HG03280 (cell line): ENCODE results near the gene RTTN.
"Not testable (repeated sequence)": the region's sequence is repeated elsewhere in the genome, so short reads cannot be mapped to it uniquely, and the experiment has no call there.

Experiments used
- ATAC-seq: cut with Tn5 transposase; IDR thresholded peaks from one replicate; pipeline ENCODE4 v1.9.1; 2021; ENCODE audit warnings: mild to moderate bottlenecking, moderate library complexity; ENCODE audit not compliant: unreplicated experiment

Gene RTTN

DNA sequence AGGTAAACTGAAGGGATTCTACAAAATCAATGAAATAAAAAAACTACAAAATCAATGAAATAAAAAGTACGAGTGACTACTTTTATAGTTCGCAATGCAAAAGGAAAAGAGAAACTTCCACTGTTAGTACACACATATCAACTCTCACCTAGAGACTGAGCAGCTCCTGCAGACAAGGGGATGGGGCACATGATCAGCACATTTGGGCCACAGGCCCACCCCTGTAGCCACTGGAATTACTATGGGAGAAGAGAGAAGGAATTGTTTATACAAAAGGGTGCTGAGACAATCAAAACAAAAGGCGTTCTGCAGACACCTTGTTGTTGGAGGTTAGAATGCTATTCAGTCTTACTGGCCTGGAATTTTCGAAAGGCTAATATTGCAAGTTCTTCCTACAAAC lies 223.1 kb downstream of the RTTN start:
- ATAC-seq: no peak

DNA sequence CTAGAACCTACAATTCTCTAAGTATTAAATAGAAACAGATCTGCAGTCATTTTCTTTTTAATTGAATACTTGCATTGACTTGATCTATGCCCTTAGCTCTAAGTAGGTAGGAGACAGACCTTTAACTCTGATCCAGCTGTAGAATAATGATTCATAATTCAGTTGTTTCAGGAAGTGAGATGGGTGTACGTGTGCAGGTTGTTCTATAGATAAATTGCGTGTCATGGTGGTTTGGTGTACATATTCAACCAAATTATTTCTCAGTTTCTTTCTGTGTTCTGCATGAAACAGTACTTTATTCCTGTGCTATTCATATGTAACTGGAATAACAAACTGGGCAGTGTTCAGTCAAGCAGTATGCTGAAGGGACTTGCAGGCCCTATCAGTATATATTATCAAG lies 223.5 kb downstream of the RTTN start:
- ATAC-seq: no peak

DNA sequence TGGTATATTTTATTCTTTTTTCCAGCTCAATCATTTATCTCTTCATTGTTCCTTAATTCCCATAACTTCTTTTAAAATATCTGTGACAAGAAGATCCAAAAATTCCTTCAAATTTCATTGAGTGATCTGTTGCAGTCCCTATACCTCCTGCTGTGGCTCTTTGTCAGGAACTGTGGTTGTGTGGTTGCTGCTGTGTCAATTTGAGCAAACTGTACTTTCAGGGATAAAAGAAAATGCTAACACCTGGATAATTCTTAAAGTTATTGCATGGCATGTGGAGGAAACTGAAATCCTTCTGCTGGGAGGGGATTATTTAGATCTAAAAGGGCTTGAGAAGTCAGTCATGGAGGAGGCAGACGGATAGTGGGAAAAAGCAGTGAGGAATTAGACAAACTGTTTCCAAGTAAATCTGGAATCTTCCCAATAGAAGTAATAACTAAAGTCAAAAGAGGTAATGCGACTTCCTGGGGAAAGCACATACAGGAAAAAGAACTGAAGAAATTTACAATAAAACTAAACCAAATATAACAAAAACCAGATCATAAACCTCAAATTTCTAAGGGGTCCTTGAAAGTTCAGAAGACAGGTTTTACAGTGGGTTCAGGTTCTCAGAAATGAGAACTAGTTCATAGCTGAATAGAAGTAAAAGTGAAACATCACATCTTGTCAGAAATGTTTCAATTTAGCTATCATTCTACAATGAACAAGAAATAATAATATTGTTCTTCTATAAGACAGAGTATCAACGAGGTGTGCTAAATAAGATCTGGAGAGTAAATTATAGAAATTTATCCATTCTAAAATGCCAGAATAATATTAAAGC lies 224.3 kb downstream of the RTTN start:
- no peak for ATAC-seq

DNA sequence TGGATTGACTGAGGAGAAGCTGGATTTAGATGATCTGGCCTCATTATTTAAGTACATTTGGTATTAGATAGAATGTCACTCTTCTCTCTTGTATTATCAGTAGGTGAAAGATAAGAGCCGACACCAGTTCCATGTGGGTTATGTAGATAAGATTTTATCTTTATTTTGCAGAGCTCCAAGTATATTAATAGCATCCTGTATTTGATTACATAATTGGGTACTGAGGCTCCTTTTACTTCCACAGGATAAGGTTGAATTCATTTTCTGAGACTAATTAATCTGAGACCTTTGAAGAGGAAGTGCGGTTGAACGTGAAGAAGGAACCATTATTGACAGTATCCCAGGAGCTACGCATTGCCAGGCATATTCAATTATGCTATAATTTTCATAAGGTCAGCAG lies 225.0 kb downstream of the RTTN start:
- no peak for ATAC-seq

DNA sequence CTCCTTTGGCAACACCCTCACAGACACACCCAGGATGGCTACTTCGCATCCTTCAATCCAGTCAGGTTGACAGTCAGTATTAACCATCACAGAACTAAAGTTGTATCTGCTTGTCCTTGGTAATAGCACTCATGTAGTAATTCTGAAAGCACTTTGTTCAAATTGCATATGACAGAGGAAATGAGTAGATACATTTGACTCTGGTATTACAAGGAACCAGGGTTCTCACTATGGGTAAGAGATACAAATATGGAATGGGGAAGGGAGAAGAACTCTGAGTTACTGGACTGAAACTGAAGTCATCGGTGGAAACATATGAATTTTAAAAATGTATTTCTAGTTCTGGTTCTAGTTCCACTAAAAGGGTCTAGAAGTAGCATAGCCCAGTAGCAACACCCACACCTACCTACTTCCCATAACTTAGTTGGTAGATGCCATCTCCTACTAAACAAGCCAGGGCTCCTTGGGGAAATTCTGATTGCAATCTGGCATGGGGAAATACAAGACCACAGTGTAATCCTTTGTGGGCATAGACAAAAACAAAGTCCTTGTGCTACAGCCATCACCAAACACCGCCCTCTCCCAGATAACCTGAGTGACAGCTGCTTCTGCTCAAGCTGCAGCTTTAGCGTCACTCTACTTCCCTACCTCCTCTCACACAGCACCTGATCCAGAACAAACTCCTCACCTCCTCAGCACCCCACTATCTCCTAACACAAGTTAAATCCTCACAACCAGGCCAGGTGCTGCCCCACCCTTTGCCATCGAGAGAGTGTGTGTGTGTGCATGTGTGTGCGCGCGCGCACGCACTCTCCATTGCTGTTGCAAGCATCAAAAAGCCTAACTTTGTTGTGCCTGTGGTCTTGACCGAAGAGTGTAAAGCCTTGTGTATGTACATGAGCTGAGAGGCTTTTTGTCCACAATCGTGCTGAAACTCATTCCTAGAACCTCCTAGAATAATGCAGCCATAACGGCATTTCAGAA lies 226.5 kb downstream of the RTTN start:
- ATAC-seq: peak; percentile 59

DNA sequence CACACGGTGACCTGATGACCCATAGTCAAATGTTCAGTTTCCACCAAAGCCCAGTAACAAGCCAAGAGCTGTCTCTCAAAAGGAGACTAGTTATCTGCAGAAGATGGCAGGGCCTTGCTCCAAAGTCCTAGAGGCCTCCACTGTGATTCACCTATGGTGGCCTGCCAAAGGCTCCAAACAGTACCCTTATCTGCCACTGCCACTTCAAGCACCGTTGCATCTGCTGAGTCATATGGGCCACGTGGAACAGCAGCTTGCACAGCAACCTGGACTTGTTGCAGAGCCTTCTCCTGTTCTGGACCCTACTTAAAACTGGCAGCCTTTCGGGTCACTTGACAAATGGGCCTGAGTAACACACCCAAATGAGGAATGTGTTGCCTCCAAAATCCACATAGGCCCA lies 230.2 kb downstream of the RTTN start:
- not testable (repeated sequence) for ATAC-seq

DNA sequence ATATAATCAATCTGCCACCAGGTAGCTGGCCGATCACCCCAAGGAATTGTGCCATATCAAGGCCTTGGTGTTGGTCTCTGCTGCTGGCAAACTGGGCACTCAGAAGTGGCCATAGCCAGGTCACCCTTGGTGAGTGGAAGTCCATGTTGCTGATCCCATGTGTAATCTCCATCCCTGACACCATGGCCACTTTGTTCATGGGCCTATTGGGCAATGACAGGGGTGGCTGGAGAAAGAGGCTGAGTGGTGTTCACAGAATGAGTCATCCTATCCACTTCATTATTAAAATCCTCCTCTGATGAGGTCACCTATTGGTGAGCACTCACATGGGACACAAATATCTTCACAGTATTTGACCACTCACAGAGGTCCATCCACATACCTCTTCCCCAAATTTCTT lies 231.1 kb downstream of the RTTN start:
- ATAC-seq: no peak

DNA sequence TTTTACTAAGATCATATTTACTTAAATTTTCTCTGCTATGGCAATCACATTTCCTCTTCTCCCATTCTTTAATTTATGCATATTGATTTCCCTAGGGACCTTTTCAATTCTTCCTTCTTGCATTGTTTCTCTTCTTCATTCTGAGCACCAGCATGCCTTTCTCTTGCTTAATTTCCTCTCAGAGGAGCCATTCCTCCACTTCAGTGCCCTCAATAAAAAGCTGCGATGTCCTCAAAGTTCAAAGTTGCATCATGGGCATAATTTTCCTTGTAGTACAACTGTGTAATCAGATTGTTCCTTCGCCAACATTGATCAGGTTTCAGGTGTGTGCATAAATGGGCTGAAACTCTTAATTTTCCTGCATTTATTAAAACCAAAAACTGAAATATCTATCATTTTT lies 236.0 kb downstream of the RTTN start:
- ATAC-seq: no peak

DNA sequence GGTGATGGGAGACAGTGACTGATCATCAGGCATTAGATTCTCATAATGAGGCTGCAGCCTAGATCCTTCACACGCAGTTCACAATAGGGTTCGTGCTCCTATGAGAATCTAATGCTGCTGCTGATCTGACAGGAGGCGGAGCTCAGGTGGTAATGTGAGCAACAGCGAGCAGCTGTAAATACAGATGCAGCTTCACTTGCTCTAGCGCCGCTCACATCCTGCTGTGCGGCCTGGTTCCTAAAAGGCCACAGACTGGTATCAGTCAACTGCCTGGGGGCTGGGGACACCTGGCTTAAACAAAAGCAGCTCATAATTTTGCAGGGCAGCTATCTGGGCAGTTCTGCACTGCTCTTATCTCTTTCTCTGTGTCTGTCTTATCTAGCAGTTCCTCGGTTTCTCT lies 237.4 kb downstream of the RTTN start:
- no peak for ATAC-seq

DNA sequence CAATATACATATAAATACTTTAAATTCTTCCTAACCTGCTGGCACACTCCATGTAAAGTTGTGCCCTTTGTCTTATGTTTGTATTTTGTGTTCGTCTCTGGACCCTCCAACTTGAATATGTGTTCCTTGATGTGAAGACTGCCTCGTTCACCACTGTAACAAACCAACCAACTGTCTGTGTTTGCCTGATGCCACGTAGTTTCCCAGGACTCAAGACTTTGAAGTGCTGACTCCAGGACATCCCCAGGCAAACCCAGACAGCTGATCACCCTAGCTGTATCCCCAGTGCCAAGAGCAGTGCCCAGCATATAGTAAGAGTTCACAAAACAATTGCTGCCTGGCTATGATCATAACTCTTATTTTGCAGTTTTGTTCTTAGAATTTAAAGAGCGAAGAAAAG lies 242.3 kb downstream of the RTTN start:
- ATAC-seq: no peak

DNA sequence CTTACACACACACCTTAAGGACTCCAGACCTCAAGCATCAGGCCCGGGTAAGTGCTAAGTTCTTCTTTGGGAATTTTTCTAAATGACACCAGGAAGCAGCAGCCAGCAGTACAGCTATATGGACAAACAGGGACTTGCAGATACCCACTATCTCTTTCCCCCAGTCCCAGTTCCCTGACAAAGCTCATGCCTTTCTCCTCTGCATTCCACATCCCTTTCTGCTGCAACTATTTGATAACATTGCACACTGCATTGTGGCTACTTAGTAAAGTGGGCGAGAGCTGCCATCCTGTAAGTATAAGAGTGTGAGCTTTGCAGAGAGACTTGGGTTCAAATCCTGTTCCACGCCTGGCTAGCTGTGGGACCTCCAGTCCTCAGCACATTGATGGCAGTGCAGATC lies 243.8 kb downstream of the RTTN start:
- ATAC-seq: no peak

DNA sequence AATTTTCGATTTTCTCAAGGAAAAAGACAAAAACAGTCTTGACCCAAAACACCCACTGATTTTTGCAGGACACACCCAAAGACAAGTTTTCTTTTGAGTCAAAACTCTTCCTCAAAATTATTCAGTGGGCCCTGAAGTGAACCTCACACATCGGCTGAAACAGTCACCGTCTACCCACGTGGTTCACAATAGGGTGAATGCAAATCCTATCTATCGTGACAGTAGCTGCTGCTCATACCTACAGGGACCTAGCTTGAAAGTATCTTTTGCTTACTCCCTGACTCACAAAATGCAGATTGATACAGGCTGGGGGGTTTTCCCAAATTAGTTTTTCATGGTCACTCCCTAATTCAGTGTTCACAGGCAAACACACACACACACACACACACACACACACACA lies 247.1 kb downstream of the RTTN start:
- ATAC-seq: peak; percentile 47

DNA sequence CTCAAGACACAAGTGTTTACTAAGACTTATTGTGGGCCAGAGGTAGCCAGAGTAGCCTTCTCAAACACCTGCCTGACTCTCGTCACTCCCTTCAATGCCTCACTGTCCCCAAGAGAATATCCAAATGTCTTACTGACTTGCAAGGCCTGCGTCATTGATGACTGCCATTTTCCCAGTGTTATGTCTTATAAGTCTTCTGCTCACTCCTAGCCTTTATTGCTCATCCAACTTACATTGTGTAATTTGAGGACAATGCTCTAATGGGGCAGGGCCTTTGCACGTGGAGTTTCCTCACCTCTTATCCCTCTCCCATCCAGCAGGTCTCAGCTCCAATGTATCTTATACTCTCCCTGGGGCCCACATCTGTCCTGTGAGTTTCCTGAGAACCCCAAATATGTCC lies 247.7 kb downstream of the RTTN start:
- ATAC-seq: no peak

DNA sequence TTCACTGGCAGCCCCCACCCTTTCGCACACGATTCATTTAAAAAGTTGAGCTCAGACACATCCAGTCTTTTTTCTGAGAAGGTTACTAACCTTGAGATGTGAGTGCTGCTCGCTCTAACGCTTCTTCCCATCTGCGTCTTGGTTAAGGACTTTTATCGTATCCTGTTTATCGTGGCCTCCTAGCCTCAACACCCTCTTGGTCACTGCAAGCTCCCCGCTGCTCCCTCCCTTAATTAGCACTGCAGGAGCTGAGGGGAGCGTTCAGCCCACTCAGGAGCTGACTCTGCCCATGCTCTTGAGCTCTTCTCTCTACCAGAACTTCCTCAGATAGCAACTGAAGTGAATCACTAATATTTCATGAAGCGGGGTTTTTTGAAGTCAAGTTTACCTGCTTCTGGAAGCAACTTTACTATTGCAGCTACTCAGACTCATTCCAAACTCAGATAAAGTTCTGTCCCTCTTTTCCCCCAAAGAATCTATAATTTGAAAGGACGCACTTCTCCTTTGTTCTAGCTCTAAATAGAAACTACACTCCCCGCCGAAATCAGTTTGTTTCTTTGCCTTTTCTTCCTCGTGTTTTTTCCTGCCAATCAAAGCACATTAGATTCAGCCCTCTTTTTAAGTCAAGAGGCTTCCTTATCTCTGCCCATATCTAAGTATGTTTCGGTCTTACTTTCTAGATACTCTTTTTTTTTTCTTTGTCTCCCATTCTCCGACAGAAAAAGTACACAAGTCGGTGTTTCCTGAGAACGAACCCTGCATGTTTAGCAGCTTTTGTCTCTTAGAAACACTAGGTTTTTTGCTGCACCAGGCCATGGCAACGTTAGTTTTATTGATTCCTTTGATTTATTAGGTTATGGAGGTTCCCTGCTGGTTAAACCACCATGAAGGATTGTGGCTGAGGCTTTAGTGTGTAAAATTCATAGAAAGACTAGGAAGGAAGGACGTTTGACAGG lies 248.5 kb downstream of the RTTN start:
- ATAC-seq: no peak

DNA sequence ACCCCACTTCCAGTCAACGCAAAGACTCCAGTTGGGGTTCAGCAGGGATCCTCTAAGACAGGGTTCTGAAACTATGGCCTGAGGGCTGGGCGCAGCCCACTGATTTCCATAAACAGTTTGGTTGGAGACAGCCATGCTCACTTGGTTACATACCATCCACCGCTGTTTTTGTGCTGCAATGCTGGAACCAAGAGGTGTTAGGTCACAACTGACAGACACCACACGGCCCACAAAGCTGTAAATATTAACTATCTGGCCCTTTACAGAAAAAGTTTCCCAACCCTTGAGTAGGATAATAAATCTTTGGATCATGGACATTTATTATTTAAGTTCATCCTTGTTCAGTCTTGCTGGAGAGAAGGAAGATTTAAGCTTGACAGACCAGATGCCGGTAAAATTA lies 249.4 kb downstream of the RTTN start:
- peak; percentile 38 for ATAC-seq

DNA sequence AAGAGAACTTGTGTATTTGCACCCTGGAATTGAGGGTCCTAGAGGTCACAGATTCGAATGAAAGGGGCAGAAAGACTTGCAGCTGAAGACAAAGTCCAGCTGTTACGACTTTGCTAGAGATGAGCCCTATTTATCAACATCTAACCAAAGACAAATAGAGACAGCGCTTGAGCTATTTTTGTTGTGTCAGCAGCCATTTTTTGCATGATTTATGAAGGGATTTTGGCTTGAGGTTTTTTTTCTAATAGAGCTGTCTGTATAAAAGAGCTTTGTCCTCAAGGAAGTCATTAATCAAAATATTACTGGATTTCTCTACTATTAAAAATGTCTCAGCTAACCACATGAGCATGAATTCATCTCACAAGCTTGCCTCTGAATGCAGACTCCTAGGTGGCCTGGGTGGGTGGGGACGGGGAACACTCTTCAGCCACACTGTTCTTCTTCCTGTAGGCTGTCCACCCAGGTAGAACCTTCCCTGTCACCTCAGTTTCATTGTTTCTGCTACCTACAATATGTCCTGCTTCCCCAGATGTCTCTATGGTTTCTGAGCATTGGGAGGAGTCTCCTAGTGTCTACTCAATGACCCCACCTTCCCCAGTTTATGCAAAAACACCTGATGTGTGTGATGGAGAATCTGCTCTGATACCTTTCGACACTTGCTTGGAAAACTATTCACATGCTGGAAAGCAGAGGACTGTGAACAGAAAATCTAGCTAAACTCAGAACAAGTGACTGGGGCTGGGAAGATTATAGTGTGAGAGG lies 250.6 kb downstream of the RTTN start:
- peak; percentile 32 for ATAC-seq

DNA sequence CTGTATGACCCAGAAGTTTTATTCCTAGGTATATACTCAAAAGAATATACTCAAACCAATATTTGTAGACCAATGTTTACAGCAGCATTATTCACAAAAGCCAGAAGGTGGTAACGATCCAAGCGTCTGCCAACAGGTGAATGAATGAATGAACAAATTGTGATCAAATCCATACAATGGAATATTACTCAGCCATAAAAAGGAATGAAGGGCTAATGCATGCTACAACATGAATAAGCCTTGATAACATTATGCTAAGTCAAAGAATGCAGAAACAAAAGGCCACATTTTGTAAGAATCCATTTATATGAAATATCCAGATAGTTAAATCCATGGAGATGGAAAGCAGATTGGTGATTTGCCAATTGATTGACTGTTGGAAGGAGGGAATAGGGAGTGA lies 252.3 kb downstream of the RTTN start:
- ATAC-seq: no peak
